Measurements from ENCODE around the gene NPHP4.

NPHP4 gene

DNA sequence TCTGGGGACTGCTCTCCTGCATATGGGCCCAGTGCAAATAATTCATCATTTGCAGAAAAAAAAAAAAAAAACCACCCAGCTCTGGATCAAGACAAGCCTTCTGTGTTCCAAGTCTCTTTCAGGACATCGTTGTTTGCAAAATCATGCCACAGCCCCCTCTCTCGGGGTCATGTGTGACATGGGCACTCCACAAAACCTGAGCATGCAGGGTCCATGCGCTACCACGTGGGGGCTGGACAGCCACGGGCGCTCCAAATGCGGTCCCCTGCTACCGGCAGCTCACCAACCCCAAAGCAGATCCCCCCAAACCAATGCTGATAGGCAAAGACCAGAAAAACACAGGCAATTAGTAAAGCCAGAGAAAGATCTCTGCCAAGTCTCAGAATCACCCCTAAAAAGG is 17.6 kb downstream of the NPHP4 start (continued):
- TF ChIP-seq POU6F1 (CRISPR knock-in tag; IDR thresholded peaks at IDR 0.05; ENCODE audit: borderline replicate concordance, low read depth), result no peak
- TF ChIP-seq ZC3H10 (CRISPR knock-in tag; IDR thresholded peaks at IDR 0.05), result no peak
- TF ChIP-seq CSDC2 (CRISPR knock-in tag; IDR thresholded peaks at IDR 0.05), result no peak
- no peak for TF ChIP-seq GLIS3 (CRISPR knock-in tag; IDR thresholded peaks at IDR 0.05)
- no peak for TF ChIP-seq TCF4 (CRISPR knock-in tag; IDR thresholded peaks at IDR 0.05; ENCODE audit: borderline replicate concordance)
- TF ChIP-seq PPARA (CRISPR knock-in tag; IDR thresholded peaks at IDR 0.05; ENCODE audit: borderline replicate concordance), result no peak
- no peak for TF ChIP-seq ZFP3 (CRISPR knock-in tag; IDR thresholded peaks at IDR 0.05)
- no peak for TF ChIP-seq SNAI2 (CRISPR knock-in tag; IDR thresholded peaks at IDR 0.05)
- no peak for TF ChIP-seq OSR1 (CRISPR knock-in tag; IDR thresholded peaks at IDR 0.05)
- TF ChIP-seq ISL1 (CRISPR knock-in tag; IDR thresholded peaks at IDR 0.05), result no peak
- no peak for TF ChIP-seq RARB (CRISPR knock-in tag; IDR thresholded peaks at IDR 0.05)

DNA sequence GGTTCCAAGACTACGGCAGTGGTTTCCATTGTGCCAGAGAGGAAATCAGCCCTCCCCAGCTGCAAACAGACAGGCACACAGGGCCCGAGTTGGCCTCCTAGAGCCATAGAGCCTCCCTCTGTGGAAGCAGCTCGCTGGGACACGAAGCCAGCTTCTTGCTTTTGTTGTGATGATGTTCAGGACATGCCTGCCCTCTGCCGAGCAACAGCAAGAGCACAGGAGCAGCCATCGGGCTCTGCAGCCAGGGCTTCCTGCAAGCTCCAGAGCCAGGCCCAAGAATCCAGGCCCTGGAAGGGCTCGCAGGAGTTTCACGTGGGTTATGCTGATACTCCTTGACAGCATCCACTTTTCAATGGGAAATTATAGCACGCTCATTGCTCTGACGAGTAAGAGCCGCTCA is 18.5 kb downstream of the NPHP4 start:
- TF ChIP-seq ZFP30 (CRISPR knock-in tag; IDR thresholded peaks at IDR 0.05) (no peak), BACH2 (CRISPR knock-in tag; IDR thresholded peaks at IDR 0.05; ENCODE audit: borderline replicate concordance) (no peak), SNAI2 (CRISPR knock-in tag; IDR thresholded peaks at IDR 0.05) (no peak), CSDC2 (CRISPR knock-in tag; IDR thresholded peaks at IDR 0.05) (no peak), ZNF8 (CRISPR knock-in tag; IDR thresholded peaks at IDR 0.05) (no peak), PATZ1 (CRISPR knock-in tag; IDR thresholded peaks at IDR 0.05; ENCODE audit: borderline replicate concordance) (no peak), PPARA (CRISPR knock-in tag; IDR thresholded peaks at IDR 0.05; ENCODE audit: borderline replicate concordance) (no peak), ARNTL (CRISPR knock-in tag; IDR thresholded peaks at IDR 0.05; ENCODE audit: borderline replicate concordance, low read depth) (no peak), TCF4 (CRISPR knock-in tag; IDR thresholded peaks at IDR 0.05; ENCODE audit: borderline replicate concordance) (no peak), ISL1 (CRISPR knock-in tag; IDR thresholded peaks at IDR 0.05) (no peak), OSR1 (CRISPR knock-in tag; IDR thresholded peaks at IDR 0.05) (no peak), GLIS3 (CRISPR knock-in tag; IDR thresholded peaks at IDR 0.05) (no peak)
- TF ChIP-seq, protein P1, sequence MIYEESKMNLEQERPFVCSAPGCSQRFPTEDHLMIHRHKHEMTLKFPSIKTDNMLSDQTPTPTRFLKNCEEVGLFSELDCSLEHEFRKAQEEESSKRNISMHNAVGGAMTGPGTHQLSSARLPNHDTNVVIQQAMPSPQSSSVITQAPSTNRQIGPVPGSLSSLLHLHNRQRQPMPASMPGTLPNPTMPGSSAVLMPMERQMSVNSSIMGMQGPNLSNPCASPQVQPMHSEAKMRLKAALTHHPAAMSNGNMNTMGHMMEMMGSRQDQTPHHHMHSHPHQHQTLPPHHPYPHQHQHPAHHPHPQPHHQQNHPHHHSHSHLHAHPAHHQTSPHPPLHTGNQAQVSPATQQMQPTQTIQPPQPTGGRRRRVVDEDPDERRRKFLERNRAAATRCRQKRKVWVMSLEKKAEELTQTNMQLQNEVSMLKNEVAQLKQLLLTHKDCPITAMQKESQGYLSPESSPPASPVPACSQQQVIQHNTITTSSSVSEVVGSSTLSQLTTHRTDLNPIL (CRISPR knock-in tag; IDR thresholded peaks at IDR 0.05; ENCODE audit: low read depth), result no peak
- TF ChIP-seq, protein P2, sequence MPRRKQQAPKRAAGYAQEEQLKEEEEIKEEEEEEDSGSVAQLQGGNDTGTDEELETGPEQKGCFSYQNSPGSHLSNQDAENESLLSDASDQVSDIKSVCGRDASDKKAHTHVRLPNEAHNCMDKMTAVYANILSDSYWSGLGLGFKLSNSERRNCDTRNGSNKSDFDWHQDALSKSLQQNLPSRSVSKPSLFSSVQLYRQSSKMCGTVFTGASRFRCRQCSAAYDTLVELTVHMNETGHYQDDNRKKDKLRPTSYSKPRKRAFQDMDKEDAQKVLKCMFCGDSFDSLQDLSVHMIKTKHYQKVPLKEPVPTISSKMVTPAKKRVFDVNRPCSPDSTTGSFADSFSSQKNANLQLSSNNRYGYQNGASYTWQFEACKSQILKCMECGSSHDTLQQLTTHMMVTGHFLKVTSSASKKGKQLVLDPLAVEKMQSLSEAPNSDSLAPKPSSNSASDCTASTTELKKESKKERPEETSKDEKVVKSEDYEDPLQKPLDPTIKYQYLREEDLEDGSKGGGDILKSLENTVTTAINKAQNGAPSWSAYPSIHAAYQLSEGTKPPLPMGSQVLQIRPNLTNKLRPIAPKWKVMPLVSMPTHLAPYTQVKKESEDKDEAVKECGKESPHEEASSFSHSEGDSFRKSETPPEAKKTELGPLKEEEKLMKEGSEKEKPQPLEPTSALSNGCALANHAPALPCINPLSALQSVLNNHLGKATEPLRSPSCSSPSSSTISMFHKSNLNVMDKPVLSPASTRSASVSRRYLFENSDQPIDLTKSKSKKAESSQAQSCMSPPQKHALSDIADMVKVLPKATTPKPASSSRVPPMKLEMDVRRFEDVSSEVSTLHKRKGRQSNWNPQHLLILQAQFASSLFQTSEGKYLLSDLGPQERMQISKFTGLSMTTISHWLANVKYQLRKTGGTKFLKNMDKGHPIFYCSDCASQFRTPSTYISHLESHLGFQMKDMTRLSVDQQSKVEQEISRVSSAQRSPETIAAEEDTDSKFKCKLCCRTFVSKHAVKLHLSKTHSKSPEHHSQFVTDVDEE (CRISPR knock-in tag; IDR thresholded peaks at IDR 0.05), result no peak
- TF ChIP-seq, protein P3, sequence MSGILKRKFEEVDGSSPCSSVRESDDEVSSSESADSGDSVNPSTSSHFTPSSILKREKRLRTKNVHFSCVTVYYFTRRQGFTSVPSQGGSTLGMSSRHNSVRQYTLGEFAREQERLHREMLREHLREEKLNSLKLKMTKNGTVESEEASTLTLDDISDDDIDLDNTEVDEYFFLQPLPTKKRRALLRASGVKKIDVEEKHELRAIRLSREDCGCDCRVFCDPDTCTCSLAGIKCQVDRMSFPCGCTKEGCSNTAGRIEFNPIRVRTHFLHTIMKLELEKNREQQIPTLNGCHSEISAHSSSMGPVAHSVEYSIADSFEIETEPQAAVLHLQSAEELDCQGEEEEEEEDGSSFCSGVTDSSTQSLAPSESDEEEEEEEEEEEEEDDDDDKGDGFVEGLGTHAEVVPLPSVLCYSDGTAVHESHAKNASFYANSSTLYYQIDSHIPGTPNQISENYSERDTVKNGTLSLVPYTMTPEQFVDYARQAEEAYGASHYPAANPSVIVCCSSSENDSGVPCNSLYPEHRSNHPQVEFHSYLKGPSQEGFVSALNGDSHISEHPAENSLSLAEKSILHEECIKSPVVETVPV (CRISPR knock-in tag; IDR thresholded peaks at IDR 0.05), result no peak
- ATAC-seq, result no peak

- ATAC-seq, result no peak
- no peak for TF ChIP-seq ZNF70 (CRISPR knock-in tag; IDR thresholded peaks at IDR 0.05)
- TF ChIP-seq ARNTL (CRISPR knock-in tag; IDR thresholded peaks at IDR 0.05; ENCODE audit: borderline replicate concordance, low read depth), result no peak
- no peak for TF ChIP-seq BACH2 (CRISPR knock-in tag; IDR thresholded peaks at IDR 0.05; ENCODE audit: borderline replicate concordance)
- no peak for TF ChIP-seq PATZ1 (CRISPR knock-in tag; IDR thresholded peaks at IDR 0.05; ENCODE audit: borderline replicate concordance)
- TF ChIP-seq CSDC2 (CRISPR knock-in tag; IDR thresholded peaks at IDR 0.05), result no peak
- TF ChIP-seq ZNF565 (CRISPR knock-in tag; conservative IDR thresholded peaks at IDR 0.05; ENCODE audit: low read depth), result no peak
- no peak for TF ChIP-seq OSR1 (CRISPR knock-in tag; IDR thresholded peaks at IDR 0.05)
- TF ChIP-seq, protein P3 (CRISPR knock-in tag; IDR thresholded peaks at IDR 0.05), result no peak
- TF ChIP-seq ESRRG (CRISPR knock-in tag; IDR thresholded peaks at IDR 0.05), result no peak
- TF ChIP-seq ZFP30 (CRISPR knock-in tag; IDR thresholded peaks at IDR 0.05), result no peak
- TF ChIP-seq POU6F1 (CRISPR knock-in tag; IDR thresholded peaks at IDR 0.05; ENCODE audit: borderline replicate concordance, low read depth), result no peak
- no peak for TF ChIP-seq TOX (CRISPR knock-in tag; IDR thresholded peaks at IDR 0.05; ENCODE audit: borderline replicate concordance)
- no peak for TF ChIP-seq ZNF8 (CRISPR knock-in tag; IDR thresholded peaks at IDR 0.05)
Measured at GRCh38 chr1:5972198-5972520, 20.1 kb downstream of the NPHP4 start.
